Stimulated activated CD8-positive, alpha-beta memory T cell treated with anti-CD3 and anti-CD28 coated beads, Interleukin-7, amount 100 ng/mL, for 48 hours (primary cell): ENCODE results near the gene RFXANK.
"Not testable (repeated sequence)": the region's sequence is repeated elsewhere in the genome, so short reads cannot be mapped to it uniquely, and the experiment has no call there.

Source experiments
- DNase-seq, 2 donors: peaks; one replicate each; pipeline ENCODE4 v3.0.0-alpha.2; 2020; ENCODE audit warnings: low read depth in 1 of 2; ENCODE audit errors: extremely low read depth in 1 of 2

The RFXANK gene

GRCh38 chr19:19169236-19170052, 22.6 kb upstream of the RFXANK start:
- DNase-seq: no peak

- DNase-seq: peak; percentile 63 to 75
These were observed 21.8 kb upstream of the RFXANK start, which contains the start of gene MEF2B for GRCh38 chr19:19170053-19170872. Gene MEF2B, minus strand, starts transcription at chr19:19170263. Its CDS starts 19,528 bp downstream, at chr19:19150735.

- no peak for DNase-seq
These were observed 21.0 kb upstream of the RFXANK start for GRCh38 chr19:19170873-19171672.

- DNase-seq: no peak
These were observed 20.1 kb upstream of the RFXANK start for GRCh38 chr19:19171821-19172532.

GRCh38 chr19:19173243-19173642, 18.8 kb upstream of the RFXANK start:
- not testable (repeated sequence) for DNase-seq

GRCh38 chr19:19176950-19177349, 15.1 kb upstream of the RFXANK start:
- no peak for DNase-seq

GRCh38 chr19:19179548-19180441, 12.3 kb upstream of the RFXANK start:
- no peak for DNase-seq

- DNase-seq: no peak
These were observed 10.5 kb upstream of the RFXANK start for GRCh38 chr19:19181488-19181998.

- DNase-seq: peak in 1 of 2 donors; percentile 46
These were observed 6.0 kb upstream of the RFXANK start for GRCh38 chr19:19185853-19186740.

- DNase-seq: no peak
These were observed 5.3 kb upstream of the RFXANK start for GRCh38 chr19:19186742-19187141.

GRCh38 chr19:19191768-19192077, 335 bp upstream of the RFXANK start:
- DNase-seq: no peak

- DNase-seq: no peak
These were observed 909 bp downstream of the RFXANK start for GRCh38 chr19:19192910-19193423.

GRCh38 chr19:19193926-19194325, 1.9 kb downstream of the RFXANK start:
- no peak for DNase-seq

- DNase-seq: no peak
These were observed 9.9 kb downstream of the RFXANK start for GRCh38 chr19:19201697-19202630.

GRCh38 chr19:19202707-19203011, 10.6 kb downstream of the RFXANK start:
- DNase-seq: no peak

GRCh38 chr19:19203012-19203856, 11.2 kb downstream of the RFXANK start, which contains the start of gene NR2C2AP:
Gene NR2C2AP, minus strand, starts transcription at chr19:19203414. Its CDS starts 354 bp downstream, at chr19:19203060.
- DNase-seq: peak; percentile 83 to 89
